ENCODE data around the gene FBXL20.

DNA sequence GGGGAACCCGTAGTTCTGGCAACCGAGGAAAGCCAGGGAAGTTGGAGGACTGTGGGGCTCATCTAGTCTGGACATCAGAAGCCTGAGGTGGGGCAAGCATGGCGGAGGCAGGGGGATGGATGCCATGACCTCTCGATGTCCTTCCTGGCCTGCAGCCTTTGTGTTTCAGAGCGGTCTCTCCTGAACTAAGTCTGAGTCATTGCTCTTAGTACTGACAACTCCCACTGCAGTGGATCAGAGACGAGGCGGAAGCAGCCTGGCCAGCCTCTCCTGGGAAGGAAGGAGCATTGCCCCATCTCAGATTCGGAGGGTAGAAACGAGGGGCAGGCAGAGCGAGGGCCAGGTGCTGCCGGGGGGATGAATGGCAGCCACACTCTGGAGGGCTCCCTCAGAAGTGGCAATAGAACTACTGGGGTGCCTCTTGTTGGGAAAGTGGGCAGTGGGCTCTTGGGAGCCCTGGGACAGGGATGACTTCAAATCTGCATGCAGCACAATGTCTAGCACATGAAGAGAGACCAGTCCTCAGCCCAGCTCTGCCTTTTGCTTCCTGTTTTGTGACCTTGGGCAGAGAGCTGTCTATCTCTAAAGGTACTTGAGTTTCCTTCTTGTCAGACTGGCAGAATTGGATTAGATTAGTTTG lies 172.0 kb downstream of the FBXL20 start:
- TF ChIP-seq, protein P1, sequence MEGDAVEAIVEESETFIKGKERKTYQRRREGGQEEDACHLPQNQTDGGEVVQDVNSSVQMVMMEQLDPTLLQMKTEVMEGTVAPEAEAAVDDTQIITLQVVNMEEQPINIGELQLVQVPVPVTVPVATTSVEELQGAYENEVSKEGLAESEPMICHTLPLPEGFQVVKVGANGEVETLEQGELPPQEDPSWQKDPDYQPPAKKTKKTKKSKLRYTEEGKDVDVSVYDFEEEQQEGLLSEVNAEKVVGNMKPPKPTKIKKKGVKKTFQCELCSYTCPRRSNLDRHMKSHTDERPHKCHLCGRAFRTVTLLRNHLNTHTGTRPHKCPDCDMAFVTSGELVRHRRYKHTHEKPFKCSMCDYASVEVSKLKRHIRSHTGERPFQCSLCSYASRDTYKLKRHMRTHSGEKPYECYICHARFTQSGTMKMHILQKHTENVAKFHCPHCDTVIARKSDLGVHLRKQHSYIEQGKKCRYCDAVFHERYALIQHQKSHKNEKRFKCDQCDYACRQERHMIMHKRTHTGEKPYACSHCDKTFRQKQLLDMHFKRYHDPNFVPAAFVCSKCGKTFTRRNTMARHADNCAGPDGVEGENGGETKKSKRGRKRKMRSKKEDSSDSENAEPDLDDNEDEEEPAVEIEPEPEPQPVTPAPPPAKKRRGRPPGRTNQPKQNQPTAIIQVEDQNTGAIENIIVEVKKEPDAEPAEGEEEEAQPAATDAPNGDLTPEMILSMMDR (IDR thresholded peaks at IDR 0.05): no peak
- TF ChIP-seq POLR2AphosphoS5 (IDR thresholded peaks at IDR 0.05; ENCODE audit: low read depth, low read length) (no peak), SIN3A (IDR thresholded peaks at IDR 0.05; ENCODE audit: borderline replicate concordance, insufficient read depth, low read depth, low read length) (no peak), TCF7L2 (IDR thresholded peaks at IDR 0.05; ENCODE audit: low read depth, low read length) (no peak), REST (IDR thresholded peaks at IDR 0.05; ENCODE audit: insufficient read depth in 1 of 2, low read depth in 2 of 2, low read length in 1 of 2) (no peak)
